GM12801 (cell line): ENCODE results near the gene RAP1GAP2.

Experiments used
- CTCF ChIP-seq: IDR thresholded peaks from one replicate; pipeline ENCODE4 v1.5.1; 2011; ENCODE audit warnings: control low read depth; ENCODE audit not compliant: insufficient read length; ENCODE audit errors: extremely low read depth

Gene RAP1GAP2

DNA sequence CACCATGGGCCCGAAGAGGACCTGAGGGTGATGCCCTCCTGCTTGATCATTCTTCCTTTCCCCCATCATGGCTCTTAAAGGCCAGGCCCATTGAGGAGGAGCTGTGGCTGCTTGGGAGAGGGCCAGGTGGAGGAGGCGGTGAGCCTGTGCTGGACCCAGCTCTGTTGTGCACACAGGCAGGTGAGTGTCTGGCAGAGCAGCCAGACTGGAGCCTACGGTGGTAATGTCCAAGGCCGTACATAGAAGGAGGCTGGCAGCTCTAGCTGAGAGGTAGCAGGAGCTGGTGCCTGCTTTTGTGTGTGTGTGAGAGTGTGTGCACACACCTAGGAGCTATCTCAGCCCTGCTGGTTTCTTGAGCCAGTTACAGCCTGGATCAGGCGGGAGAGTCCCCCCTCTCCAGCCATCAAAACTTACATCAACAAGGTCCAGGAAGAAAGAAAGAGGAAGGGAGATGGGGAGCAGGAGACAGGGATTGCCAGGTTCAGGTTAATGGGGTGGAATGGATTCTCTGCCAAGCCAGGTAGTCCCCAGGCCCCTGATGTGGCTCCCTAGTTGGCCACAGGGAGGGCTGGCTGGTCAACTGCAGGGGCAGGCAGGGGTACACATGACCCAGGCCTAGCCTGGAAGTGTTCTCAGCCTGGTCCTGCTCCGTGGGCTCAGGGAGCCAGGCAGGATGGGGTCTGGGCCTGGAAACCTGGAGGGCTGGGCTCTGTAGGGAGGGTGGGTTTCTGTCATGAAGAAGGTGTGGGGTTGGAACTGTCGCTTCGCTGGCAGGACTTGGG, 107.1 kb downstream of the RAP1GAP2 start:
- TF ChIP-seq CTCF: no peak

DNA sequence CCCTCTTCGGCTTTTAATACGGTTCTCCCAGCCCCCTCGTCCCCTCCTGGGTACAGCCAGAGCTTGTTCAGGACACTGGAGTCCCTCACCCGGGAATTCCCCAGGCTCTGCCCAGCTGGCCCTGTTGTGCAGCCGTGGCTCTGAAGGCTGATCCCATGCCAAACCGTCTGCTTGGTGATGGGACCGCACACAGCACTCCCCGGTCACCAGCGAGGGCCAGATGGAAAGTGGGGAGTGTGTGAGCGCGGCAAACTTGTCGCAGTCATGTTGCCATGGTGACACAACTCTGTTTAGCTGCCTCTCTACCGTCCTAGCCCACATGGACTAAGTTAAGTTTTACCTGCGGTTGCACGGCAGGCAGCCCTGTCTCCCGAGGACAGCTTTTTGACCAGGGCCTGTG, 107.9 kb downstream of the RAP1GAP2 start:
- TF ChIP-seq CTCF: no peak

GRCh38 chr17:2905269-2905668, 109.0 kb downstream of the RAP1GAP2 start:
- TF ChIP-seq CTCF: no peak

DNA sequence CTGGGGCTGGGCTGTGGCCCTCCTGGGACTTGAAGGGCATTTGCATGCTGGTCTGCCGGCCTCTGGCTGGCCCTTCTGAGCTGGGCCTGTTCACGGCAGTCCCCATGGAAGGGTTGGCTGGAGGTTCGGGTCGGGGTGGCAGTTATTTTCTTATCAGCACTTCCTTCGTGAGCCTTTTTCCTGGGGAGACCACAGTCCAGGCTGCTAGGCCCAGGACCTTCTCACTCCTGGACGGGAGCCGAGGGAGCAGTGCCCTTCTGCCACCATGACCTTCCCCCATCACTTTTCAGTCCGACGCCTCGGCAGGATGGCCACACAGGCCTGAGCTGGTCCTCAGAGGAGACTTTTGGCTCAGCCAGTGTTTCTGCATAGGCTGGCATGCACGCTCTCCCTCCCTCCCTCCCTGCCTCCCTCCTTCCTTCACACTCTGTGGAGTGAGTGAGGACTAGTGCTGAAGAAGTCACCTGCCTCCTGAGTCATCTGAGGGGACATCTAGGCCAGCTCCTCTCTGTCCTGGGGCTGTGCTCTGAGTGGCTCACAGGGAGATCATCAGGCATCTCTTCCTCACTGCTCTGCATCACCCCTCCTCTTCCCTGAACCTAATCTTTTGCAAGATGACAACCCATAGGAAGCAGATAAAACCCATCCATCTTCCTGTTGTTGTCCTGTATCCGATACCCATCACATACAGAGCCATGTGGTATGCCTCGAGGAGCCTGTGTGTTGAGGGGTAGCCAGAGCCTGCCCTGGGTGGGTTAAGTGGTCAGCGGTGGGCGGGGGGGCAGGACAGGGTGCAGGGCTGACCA, 109.7 kb downstream of the RAP1GAP2 start:
- no peak for TF ChIP-seq CTCF

DNA sequence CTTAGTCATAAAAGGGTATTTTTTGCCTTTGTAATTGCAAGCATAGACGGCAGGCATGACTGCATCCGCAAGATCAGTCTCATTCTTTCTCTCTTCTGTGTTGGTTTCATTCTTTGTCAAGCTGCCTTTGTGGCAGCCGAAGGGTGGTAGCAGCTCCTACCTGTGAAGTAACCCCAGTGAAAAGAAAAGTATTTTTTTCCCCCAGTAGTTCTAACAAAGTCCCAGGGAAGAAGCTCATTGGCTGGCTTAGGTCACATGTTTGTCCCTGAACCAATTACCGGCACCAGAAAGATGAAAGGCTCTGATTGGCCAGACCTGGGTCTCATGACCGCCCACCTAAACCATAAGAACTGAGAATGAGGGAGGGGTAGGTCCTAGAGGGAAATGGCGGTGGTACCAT, 110.7 kb downstream of the RAP1GAP2 start:
- no peak for TF ChIP-seq CTCF

DNA sequence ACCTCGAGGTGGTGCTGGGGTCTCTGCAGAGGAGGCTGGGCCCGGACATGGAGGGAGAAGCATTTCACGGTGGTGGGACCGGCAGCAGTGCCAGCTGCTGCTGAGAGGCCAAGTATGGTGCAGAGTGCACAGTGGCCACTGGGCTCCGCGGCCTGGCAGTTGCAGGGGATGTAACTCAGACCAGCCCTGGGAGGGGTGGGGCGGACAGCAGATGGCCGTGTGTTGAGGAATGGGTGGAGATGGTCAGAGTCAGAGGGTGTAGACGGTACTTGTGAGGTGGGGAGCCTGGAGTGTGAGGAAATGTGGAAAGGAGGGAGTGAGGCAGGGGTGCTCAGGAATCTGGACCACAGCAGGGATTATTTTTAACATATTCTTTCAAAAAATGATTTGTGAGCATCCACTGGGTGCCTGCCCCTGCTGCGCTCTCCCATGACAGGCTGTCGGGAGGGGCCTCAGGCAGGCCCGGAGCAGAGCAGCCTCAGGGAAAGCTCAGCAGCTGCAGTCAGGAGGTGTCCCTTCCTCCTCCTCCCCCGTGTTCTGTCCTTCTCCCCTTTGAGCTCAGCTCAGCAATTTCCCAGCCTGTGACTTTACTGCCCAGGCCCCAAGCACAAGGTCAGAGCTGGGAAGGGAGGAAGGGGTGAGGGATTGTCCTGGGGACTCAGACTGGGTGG, 113.1 kb downstream of the RAP1GAP2 start:
- no peak for TF ChIP-seq CTCF

DNA sequence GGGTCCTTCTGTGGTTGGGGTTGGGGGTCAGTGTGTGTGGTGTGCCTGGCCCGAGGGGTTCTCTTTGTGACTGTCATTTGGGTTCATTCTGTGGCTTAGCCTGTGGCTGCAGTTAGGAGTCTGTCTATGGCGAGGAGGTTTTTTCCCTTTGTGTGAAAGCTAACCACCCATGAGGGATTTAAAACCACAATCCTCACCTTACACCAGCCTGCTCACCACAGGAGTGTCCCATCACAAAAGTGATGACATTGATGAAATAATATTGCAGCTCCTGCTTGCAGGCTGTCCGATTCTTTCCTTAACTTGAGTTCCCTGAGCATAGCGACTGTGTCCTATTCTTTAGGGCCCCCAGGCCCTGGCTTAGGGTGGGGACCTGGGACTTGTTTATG, 113.6 kb downstream of the RAP1GAP2 start:
- no peak for TF ChIP-seq CTCF
